GM10248 (cell line): Measurements from ENCODE around the gene HOXC5.
A peak's percentile ranks its signal among the peaks of the same experiment; 100 is the strongest.

ENCODE experiments used
- CTCF ChIA-PET: fragments of 300-600 bp; sonication (Branson Sonifier 250); formaldehyde crosslinking; extraction: SDS; loops from one replicate; lab custom pipeline; 2021; ENCODE audit warnings: antibody characterized with exemption; lab: Yijun Ruan, JAX
- POLR2A ChIA-PET: fragments of 350-650 bp; sonication (Branson Sonifier 250); formaldehyde crosslinking; extraction: SDS; loops from one replicate; lab custom pipeline; 2020; ENCODE audit warnings: antibody characterized with exemption; lab: Yijun Ruan, JAX
- DNase-seq: peaks from one replicate; pipeline ENCODE4 v3.0.0; 2012; ENCODE audit errors: extremely low spot score
- CTCF ChIP-seq: IDR thresholded peaks from 2 replicates; pipeline ENCODE4 v1.5.1; 2012; ENCODE audit warnings: mild to moderate bottlenecking, low read depth; ENCODE audit errors: extremely low read depth, missing control alignments, control extremely low read depth

Gene HOXC5

GRCh38 chr12:54005853-54006558 is 26.8 kb upstream of the HOXC5 start:
- ChIA-PET CTCF (interaction anchor here (0.6 to 7.2 kb wide), 27 partner anchors 9 to 373 kb away, joined by 3 to 139 read pairs (median 5); partner anchors contain the start of genes COPZ1, HOXC10, HOXC4 and HOXC5), POLR2A (no interaction called here)
- peak; percentile 94 for TF ChIP-seq CTCF
- DNase-seq, result peak; percentile 82

DNA sequence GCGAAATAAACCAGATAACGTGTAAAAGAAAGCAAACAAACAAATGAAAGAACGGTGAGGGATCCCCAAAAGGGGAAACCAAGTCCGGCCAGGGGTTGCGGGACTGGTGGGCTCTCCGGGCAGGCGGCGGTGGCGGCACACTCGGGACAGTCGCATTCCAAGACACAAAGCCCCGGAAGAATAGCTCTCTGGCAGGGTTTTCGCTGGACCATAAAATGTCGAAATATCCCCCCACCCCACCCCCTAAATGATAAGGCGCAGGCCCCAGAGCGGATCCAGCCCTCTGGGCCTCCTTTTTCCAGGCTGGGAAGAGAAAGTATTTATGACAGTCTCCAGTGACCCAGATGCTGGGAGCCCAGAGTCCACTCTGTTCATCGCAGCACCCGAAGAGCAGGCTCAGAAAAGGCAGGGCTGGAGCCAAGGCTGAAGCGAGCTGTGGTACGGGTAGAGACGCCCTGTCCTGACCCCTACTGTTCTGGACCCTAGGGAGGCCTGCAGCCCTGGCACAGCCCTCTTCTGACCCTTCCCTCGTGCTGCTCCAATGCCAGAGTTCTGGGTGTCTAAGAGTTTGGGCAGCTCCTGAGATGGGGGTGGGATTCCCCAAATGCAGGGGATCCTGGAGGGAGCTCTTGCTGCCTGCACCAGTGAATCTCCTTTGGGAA is 26.2 kb upstream of the HOXC5 start:
- DNase-seq, result no peak
- ChIA-PET POLR2A (no interaction called here), CTCF (interaction anchor here (0.8 to 7.2 kb wide), 20 partner anchors 8 to 373 kb away, joined by 3 to 139 read pairs (median 10); partner anchors contain the start of genes HOXC10, HOXC4, HOXC5 and HOXC6)
- no peak for TF ChIP-seq CTCF

DNA sequence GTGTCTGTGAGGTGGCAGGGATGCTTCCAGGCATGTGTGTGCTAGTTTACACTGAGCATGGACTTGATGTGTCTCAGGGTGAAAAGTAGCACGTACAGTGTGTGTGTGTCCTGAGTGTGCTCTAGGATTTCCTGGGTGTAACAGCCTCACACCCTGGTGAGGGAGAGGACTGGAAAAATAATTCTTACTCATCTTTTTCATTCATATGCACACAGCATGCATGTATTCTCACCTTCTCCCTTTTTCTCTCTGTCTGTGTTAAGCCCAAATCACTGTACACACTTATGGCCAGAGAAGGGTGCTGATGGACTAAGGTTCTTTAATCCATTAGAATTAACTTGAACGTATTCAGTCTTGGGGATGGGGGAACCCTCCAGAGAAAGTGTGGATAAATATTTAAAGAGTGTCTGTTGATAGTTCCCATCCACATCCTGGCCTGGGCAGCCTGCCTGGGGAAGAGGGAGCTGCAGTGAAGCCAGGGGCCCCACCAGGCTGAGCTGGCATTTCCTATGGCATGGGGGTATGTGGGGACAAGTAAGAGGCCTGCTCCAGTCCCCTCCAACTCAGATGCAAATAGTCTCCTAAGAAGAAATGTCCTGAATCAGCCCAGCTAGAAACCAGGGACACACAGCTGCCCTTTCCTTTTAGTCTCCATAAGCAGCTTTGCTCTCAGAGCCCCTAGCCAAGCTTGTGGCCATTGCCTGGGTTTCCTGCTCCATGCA is 25.2 kb upstream of the HOXC5 start:
- ChIA-PET POLR2A (no interaction called here), CTCF (interaction anchor here (1.1 to 7.2 kb wide), 9 partner anchors 9 to 372 kb away, joined by 4 to 139 read pairs (median 61); partner anchors contain the start of genes HOXC10, HOXC5, HOXC6 and SMUG1)
- DNase-seq, result no peak
- TF ChIP-seq CTCF, result no peak

DNA sequence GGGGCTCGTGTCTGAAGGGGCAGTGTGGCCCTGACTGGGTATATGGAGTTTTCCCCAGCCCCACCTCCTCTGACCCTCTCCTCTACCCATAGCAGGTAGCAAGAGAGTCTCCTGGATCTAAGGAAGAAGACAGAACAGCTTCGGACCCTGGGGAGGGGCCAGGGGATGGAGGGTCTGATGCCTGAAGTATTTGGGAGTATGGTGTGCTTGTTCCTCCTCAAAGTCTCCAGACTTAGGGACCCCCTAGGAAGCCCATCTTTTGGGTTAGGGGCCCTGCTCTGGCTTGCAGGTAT is 24.6 kb upstream of the HOXC5 start:
- ChIA-PET POLR2A (no interaction called here), CTCF (interaction anchor here (1.0 to 7.2 kb wide), 8 partner anchors 13 to 371 kb away, joined by 3 to 139 read pairs (median 78); partner anchors contain the start of genes HOXC10, HOXC5, HOXC6 and SMUG1)
- no peak for DNase-seq
- no peak for TF ChIP-seq CTCF

GRCh38 chr12:54009171-54010052 is 23.4 kb upstream of the HOXC5 start:
- ChIA-PET POLR2A (interaction anchor here (0.7 kb wide), 2 partner anchors 177 to 184 kb away, joined by 8 to 9 read pairs; no protein-coding TSS in a partner anchor), CTCF (interaction anchor here (1.0 to 7.2 kb wide), 9 partner anchors 13 to 370 kb away, joined by 3 to 139 read pairs (median 61); partner anchors contain the start of genes HOXC10, HOXC5, HOXC6 and SMUG1)
- no peak for TF ChIP-seq CTCF
- no peak for DNase-seq
